ENCODE results near the gene NDRG4. TPM values are rescaled to one million over a fixed set of nuclear protein-coding genes. Genes with fewer than 3 reads are reported as not detected.

Gene NDRG4
- total RNA-seq, 1 donor from 2014 or later: 150 TPM

DNA sequence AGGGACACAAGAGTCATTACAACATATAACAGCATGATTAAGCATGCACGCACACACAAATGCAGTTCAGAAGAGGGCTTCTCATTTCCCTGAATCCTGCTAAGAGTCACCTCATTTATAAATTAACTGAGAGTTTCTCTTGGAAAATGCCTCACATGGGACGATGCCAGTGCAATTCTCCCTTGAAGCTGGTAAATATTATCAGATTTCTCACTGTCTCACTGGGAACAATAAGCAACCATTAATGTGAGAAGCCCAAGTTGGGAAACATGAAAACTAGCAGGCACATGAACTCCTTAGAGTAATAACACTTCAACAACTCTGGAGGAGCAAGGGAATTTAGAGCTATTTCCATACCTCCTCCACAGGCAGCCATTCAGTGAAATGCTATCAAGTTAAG is 41.8 kb downstream of the NDRG4 start:
- TF ChIP-seq, protein P1, sequence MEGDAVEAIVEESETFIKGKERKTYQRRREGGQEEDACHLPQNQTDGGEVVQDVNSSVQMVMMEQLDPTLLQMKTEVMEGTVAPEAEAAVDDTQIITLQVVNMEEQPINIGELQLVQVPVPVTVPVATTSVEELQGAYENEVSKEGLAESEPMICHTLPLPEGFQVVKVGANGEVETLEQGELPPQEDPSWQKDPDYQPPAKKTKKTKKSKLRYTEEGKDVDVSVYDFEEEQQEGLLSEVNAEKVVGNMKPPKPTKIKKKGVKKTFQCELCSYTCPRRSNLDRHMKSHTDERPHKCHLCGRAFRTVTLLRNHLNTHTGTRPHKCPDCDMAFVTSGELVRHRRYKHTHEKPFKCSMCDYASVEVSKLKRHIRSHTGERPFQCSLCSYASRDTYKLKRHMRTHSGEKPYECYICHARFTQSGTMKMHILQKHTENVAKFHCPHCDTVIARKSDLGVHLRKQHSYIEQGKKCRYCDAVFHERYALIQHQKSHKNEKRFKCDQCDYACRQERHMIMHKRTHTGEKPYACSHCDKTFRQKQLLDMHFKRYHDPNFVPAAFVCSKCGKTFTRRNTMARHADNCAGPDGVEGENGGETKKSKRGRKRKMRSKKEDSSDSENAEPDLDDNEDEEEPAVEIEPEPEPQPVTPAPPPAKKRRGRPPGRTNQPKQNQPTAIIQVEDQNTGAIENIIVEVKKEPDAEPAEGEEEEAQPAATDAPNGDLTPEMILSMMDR (IDR thresholded peaks at IDR 0.05): no peak
- no peaks in the 10 kb centered on the region for H3K9me3 ChIP-seq
- peaks cover 88 to 100% of the 10 kb centered on the region in 2 donors for H3K36me3 ChIP-seq
- intact Hi-C loops (cut with DNase I): no loop called here
- DNase-seq (ENCODE audit: low spot score in 2 of 2): no peak
- no peak overlapping the region for H3K4me3 ChIP-seq
- no peak overlapping the region for H3K27ac ChIP-seq
- H3K27me3 ChIP-seq: no peaks in the 10 kb centered on the region
- no peaks in the 10 kb centered on the region for H3K4me1 ChIP-seq

DNA sequence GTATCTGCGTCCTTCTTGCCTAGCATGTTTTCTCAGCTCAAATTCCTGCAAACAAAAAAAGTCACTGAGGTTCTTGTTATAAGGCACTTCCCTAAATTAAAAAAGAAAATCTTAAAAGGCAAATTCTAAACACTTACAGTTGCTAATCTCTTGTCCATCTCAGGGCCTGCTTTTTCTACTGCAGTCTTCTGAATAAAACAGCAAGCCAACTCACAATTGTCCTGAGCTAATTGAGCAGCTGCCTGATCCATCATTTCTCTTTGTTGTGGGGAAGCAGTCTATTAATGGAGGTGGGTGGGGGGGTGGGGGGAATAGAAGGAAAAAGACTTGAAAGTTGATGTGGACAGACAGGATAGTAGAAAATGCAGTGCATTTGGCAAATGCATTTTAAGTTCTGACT is 42.3 kb downstream of the NDRG4 start:
- no peak overlapping the region for H3K4me3 ChIP-seq
- intact Hi-C loops (cut with DNase I): no loop called here
- H3K27me3 ChIP-seq: no peaks in the 10 kb centered on the region
- H3K27ac ChIP-seq: no peak overlapping the region
- TF ChIP-seq, protein P1 (IDR thresholded peaks at IDR 0.05): no peak
- no peak for DNase-seq (ENCODE audit: low spot score in 2 of 2)
- H3K36me3 ChIP-seq: peaks cover 87 to 100% of the 10 kb centered on the region in 2 donors
- no peaks in the 10 kb centered on the region for H3K9me3 ChIP-seq
- H3K4me1 ChIP-seq: no peaks in the 10 kb centered on the region

DNA sequence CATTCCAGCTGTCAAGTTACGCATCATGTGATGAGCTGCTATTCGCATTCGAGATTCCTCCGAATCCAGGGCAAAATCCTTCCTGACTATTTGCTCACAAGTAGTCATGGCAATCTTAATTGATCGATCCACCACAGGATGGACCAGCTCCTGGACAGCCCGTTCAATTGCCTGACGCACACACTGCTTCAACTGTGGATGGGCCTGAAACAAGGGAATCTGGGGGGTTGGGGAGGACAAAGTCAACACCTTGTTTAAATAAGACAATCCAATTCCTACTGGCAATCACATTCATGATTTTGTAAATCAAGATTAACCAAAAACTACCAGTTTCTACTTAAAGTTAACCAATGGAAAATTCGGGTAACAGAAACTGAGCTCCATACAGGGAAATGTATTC is 43.7 kb downstream of the NDRG4 start:
- Histone ChIP-seq H3K36me3 (peaks cover 76 to 94% of the 10 kb centered on the region in 2 donors), H3K9me3 (no peaks in the 10 kb centered on the region), H3K4me3 (no peak overlapping the region), H3K27me3 (no peaks in the 10 kb centered on the region), H3K27ac (no peak overlapping the region), H3K4me1 (no peaks in the 10 kb centered on the region)
- TF ChIP-seq, protein P1 (IDR thresholded peaks at IDR 0.05): no peak
- no peak for DNase-seq (ENCODE audit: low spot score in 2 of 2)
- intact Hi-C loops (cut with DNase I): no loop called here

DNA sequence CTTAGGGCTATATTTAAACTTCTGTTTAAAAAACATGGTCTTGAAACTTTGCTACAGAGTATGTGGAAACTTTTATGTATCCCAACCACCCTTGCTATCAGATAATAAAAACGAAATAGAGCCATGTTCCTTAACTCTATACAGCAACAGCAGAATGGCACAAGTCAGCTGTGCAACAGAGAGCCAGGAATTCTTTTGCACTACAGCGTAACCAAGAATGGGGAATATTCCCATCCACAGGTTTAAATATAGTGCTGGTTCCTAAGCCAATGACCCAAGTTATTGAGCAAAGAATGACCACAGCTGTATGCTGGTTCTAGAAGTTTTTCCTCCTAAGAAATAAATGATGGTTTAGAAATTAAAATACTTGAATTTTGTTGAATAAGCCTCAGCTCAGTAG is 48.4 kb downstream of the NDRG4 start:
- Histone ChIP-seq H3K4me3 (no peak overlapping the region), H3K27me3 (no peaks in the 10 kb centered on the region), H3K36me3 (peaks cover 68 to 94% of the 10 kb centered on the region in 2 donors), H3K4me1 (no peaks in the 10 kb centered on the region), H3K9me3 (no peaks in the 10 kb centered on the region), H3K27ac (no peak overlapping the region)
- TF ChIP-seq, protein P1 (IDR thresholded peaks at IDR 0.05): no peak
- intact Hi-C loops (cut with DNase I): no loop called here
- no peak for DNase-seq (ENCODE audit: low spot score in 2 of 2)

DNA sequence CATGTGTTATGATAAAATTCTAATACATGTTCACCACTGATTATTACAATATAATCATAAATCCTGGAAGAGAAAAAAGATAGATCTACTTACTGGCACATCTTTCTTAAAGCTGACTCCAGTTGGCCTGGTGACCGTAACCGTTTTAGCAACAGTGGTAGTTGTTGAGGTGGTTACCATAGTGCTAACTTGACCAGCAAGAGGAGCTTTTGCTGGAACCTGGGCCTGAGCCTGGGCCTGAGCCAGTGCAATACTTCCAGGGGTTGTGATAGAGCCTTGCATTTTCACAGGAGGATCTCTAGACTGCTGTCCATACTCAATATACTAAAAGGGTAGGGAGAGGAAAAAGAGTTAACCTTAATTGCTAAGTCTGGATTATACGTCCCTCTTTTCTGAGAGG is 51.6 kb downstream of the NDRG4 start:
- TF ChIP-seq, protein P1 (IDR thresholded peaks at IDR 0.05): no peak
- DNase-seq (ENCODE audit: low spot score in 2 of 2): no peak
- Histone ChIP-seq H3K36me3 (peaks cover 70 to 91% of the 10 kb centered on the region in 2 donors), H3K4me1 (no peaks in the 10 kb centered on the region), H3K27me3 (no peaks in the 10 kb centered on the region), H3K27ac (no peak overlapping the region), H3K9me3 (no peaks in the 10 kb centered on the region), H3K4me3 (no peak overlapping the region)
- intact Hi-C loops (cut with DNase I): no loop called here

DNA sequence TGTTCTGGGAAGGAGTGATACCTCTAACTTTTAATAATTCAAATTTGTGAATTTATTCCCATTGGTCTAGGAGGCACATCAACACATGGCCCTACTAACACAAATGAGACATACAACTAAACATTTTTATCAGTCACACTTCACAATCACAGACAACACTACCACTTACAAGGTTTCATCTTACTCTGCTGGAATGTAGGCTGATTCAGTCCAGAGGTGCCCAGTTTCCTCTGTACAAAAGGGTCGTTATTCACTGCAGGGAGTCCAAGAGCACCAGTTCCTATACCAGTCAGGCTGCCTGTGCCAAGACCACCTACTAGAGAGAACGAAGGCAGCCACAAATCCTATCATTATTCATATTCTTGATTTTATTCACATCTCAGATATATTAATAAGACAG is 56.7 kb downstream of the NDRG4 start:
- no peaks in the 10 kb centered on the region for H3K27me3 ChIP-seq
- no peaks in the 10 kb centered on the region for H3K4me1 ChIP-seq
- intact Hi-C loops (cut with DNase I): no loop called here
- peaks cover 50 to 80% of the 10 kb centered on the region in 2 donors for H3K36me3 ChIP-seq
- H3K9me3 ChIP-seq: no peaks in the 10 kb centered on the region
- no peak overlapping the region for H3K27ac ChIP-seq
- TF ChIP-seq, protein P1 (IDR thresholded peaks at IDR 0.05): no peak
- no peak for DNase-seq (ENCODE audit: low spot score in 2 of 2)
- H3K4me3 ChIP-seq: no peak overlapping the region
